HG02798 (cell line): Measurements from ENCODE around the gene DNHD1.

Source experiments
- ATAC-seq: cut with Tn5 transposase; IDR thresholded peaks from one replicate; pipeline ENCODE4 v1.9.1; 2021; ENCODE audit warnings: mild to moderate bottlenecking; ENCODE audit not compliant: unreplicated experiment, poor library complexity

The DNHD1 gene

DNA sequence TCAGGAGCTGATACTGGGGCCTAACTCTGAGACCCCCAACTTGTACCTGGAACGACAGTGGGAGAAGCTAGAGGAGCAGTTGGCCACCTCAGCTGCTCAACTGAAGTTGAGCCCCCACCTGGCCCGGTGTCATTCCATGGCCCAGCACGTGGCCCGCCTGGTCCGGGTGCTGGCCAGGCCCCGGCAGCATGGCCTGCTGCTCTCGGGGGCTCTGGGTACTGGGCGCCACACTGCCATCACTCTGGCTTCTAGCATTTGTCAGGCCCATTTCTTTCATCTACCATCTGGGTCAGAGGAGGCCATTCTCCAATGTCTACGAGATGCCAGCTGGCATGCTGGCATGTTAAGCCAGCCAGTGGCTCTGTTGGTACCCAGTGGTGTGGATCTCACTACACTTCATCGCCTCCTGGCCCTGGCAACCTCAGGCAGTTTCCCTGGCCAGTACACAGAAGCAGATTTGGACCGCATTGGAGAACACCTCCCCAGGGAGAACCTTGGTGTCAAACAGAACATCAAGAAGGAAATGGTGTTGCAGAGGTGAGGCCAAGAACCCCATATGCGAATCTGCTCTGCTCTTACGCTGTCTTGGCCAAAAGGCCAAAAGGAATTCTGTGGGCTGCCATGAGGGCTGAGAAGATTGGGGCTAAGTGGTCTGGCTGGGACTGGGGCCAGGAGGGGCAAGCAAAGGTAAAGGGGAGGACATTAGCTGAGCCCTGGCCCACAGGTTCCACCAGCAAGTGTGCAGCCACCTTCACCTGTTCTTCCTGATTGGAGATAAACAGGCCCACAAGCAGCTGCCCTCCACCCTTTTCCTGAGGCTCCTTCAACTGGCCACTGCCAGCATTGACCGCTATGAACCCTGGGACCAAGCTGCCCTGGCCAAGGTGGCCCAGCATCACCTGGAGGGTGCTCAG lies 60.9 kb downstream of the DNHD1 start:
- ATAC-seq: no peak

DNA sequence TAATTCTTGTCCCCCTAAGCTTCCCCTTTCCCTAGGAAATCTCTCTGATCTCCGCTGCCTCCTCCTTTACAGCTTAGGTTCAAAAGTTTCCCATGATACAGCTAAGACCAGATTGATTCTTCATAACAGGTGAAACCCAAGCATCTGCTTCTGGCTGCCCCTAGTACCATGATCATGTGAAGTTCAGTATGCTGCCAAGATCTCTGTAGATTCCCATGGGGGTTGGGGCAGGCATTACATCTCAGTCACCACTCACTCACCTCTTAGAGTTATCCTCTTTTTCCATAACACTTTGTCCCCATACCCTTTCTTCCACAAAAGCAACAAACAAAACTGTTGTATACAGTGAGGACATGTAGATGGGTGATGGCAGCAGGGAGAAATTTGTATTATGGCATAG lies 62.3 kb downstream of the DNHD1 start:
- ATAC-seq: no peak

DNA sequence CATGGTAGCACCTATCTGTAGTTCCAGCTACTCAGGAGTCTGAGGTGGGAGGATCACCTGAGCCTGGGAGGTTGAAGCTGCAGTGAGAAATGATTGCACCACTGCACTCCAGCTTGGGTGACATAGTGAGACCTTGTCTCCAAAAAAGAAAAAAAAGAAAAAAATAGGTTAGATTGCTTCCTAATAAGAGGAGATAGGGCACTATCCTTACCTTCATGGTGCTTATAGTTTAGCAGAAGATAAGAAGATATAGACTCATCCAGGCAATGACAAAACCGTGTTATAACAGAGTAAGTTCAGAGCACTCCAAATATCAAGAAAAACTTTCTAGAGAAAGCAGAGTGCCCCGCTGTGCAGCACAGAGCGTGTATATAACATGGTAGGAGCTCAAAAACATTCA lies 64.2 kb downstream of the DNHD1 start:
- no peak for ATAC-seq

DNA sequence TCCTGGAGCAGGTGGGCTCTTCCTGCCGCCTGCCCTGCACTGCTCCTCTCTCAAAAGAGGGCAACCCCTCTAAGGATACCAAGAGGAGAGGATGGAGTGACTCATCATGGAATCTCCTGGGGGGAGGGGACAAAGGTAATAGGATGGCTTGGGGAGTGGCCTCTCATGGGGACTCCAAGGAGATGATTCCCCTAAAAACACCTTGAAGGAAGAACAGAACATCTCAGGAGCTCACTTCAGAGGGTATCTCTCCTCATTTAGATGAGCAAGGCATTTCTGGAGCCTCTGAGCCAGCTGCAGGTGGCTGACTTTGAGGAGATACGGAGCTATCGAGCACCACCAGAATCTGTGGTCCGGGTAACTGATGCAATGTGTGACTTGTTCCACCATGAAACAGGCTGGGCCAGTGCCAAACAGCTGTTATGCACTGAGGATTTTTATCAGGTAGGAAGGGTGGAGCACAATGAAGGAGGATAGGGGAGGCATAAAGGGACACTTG lies 66.1 kb downstream of the DNHD1 start:
- no peak for ATAC-seq

DNA sequence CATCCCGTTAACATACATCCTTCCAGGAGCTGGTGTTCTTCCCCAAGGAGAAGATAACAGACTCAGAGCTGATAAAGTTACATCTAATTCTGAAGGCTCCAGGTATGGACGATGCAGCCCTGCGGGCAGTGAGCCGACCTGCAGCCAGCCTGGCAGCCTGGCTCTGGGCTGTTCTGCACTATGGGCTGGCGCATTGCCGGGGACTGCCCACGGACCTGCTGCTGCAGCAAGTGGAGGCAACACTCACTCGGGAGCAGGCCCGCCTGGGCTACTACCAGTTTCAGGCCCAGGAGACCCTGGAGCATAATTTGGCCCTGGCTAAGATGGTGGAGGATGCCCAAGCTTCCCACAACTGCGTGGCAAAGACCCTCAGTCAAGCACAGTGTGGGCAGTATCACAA lies 66.6 kb downstream of the DNHD1 start:
- no peak for ATAC-seq

DNA sequence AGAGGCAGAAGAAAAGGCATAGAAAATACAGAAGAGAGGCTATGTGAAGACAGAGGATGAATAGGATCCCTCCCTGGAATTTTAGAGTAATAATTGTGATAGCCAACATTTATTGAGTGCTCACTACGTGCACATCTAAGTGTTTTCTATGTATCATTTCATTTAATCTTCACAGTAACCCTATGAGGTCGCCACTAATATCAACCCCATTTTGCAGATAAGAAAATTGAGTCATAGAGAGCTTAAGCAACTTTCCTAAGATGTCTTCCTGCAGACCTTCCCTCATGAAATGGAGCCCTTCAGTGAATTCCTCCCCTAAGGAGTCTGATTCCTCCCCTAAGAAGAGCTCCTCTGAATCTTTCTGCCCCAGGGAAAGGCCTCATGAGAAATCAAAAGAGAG lies 68.2 kb downstream of the DNHD1 start:
- no peak for ATAC-seq

DNA sequence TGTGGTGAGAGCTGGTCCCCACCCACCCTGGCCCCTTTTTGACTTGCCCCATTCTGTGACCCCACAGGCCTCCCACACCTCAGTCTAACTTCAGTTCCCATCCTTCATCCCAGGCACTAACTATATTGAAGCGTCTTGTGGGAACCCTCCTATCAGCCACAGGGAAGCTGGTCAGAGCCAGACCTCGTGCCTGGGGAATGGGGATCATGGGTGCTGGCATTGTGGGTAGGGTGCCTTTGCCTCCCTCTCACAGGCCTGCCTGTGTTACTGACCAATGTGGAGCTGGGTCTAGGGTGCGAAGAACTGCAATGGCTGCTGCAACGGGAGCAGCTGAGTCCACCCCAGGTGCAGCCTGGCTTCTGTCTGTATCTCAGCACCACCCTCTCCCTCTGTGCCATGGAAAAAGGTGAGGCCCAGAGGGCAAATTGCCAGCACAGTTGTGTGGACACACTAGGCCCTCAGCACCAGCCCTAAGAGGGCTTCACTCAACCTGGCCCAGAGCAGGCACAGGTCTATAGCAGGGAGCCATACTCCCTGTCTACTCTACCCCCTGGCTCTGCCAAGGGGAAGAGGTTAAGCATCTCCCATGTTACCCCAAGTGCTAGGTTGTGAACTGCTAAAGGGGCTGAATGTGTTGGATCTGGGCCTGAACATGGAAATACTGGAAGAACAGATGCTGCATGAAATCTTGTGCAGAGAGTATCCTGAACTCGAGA lies 69.1 kb downstream of the DNHD1 start:
- no peak for ATAC-seq

DNA sequence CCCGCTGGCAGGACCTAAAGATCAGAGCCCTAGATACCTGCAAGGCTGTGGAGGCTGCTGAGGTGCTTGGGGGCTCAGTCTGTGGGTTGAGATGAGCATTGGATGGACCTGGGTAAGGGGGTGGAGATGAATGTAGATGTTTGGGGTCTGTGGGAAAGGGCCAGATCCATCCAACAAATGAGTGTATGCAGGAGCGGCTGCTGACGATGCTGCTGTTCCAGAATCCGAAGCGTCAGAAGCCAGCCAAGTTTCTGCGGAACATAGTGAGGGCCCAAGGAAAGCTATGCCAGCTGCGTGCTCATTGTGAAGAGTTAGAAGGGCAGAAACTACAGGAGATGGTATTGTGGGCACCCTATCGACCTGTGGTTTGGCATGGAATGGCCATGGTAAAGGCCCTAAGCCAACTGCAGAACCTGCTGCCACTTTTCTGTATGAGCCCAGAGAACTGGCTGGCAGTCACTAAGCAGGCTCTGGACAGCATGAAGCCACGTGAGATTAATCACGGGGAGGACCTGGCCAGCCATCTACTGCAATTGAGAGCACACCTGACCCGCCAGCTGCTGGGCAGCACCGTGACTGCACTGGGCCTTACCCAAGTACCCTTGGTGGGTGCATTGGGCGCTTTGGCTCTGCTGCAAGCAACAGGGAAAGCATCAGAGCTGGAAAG lies 69.8 kb downstream of the DNHD1 start:
- no peak for ATAC-seq

DNA sequence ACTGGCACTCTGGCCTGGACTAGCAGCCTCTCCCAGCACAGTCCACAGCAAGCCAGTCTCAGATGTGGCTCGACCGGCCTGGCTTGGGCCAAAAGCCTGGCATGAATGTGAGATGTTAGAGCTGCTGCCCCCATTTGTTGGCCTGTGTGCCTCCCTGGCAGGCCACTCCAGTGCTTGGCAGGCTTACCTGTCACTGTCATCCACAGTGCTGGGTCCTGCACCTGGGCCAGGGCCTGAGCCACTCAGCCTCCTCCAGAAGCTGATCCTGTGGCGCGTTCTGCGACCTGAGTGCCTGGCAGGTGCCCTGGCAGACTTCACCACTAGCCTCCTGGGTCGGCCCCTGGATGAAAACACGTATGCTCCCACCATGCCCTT lies 70.3 kb downstream of the DNHD1 start:
- no peak for ATAC-seq

DNA sequence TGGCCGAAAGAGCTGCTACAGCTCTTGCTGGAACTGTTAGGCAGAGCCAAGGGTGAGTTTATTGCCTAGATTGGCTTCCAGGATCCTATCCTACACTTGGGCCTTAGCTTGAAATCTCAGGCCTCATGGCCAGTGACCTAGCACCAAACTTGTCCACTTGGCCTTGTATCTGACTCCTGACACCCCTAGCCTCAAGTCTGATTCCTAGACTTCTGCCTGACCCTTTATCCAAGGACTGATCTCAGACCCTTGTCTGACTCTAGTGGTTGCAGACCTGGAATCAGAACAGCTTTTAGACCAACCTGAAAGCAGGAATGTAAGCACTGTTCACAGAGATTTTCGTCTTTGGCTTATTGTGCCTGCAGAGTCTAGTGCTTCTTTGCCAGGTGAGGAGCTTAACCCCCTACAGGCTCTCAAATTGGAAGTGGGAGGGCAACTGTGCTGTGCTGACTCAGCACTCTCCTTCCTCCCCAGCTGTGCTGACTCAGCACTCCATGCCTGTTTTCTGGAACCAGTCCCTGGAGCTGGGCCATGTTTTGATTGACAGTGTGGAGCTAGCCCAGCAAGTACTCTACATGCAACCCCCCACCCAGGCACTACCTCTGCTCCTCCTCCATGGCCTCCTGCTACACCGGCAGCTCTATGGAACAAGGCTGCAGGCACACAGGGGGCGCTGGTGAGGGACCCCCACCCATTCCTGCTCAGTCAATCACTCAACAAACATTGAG lies 71.3 kb downstream of the DNHD1 start:
- ATAC-seq: no peak

DNA sequence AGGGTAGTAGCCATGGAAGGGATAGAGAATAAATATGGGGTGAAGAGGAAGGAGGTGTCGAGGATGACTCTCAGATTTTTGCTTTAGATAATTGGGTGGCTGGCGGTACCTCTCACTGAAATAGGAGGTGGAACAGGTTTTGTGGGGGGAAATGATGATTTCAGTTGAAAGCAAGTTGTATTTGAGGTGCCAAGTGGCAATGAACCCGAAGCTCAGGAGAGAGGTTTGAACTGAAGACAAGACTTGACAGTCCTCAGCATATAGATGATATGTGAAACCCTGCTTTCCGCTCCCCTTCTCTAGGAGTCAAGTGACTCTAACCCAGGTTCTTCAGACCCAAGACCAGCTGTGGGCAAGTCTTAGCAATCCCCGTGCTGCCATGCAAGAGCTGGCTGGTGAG lies 72.6 kb downstream of the DNHD1 start:
- ATAC-seq: no peak

DNA sequence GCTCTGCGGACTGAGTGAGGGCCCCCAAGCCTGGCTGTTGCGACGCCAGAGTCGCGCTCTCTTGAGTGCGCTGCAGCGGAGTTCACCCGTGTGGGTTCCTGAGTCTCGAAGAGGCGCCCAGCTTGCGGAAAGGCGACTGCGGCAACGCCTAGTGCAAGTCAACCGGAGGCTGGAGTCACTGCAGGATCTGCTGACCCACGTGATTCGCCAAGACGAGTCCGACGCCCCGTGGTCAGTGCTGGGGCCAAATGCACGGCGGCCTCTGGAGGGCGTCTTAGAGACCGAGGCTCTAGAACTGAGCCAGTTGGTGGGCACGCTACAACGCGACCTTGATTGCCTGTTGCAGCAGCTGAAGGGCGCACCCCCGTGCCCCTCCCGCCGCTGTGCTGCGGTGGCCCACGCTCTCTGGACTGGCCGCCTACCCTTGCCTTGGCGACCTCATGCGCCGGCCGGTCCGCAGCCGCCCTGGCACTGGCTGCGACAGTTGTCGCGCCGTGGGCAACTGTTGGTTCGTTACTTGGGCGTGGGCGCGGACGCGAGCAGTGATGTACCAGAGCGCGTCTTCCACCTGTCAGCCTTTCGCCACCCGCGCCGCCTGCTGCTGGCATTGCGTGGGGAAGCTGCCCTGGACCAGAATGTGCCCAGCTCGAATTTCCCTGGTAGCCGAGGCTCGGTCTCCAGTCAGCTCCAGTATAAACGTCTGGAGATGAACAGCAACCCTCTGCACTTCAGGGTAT lies 73.8 kb downstream of the DNHD1 start:
- ATAC-seq: no peak

DNA sequence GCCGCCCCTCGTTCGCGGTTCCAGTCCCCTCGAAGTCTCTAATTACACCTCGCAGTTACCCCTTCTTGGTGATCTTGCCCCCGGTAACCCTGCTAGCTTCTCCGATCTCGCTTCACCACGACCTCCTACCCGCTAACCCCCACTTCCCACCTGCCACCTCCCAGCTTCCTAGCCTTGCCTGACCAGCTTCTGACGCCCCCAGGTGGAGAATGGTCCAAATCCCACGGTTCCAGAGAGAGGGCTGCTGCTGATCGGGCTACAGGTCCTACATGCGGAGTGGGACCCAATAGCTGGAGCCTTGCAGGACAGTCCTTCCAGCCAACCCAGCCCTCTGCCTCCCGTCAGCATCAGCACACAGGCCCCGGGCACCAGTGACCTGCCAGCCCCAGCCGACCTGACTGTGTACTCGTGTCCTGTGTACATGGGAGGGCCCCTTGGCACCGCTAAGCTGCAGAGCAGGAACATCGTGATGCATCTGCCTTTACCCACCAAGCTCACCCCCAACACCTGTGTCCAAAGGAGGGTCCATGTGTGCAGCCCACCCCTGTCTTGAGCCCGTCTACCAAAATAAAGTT lies 74.4 kb downstream of the DNHD1 start:
- ATAC-seq: no peak

DNA sequence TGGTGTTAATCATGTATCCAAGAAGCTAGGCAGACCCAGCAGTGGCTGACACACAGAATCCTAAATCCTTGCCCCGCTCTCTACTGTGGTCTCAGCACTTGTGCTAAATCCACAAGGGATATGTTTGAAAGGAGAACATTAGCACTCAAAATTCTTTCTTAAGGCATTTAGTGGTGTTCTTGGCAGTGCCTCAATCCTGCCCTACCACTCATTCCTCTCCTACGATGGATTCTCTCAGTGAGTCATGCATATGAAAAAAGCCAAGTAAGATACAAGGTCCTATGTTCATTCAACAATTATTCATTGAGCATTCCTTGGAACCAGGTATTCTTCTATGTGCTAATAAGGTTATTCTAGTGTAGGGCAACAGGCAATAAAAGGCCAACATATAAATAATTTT lies 75.1 kb downstream of the DNHD1 start:
- no peak for ATAC-seq

DNA sequence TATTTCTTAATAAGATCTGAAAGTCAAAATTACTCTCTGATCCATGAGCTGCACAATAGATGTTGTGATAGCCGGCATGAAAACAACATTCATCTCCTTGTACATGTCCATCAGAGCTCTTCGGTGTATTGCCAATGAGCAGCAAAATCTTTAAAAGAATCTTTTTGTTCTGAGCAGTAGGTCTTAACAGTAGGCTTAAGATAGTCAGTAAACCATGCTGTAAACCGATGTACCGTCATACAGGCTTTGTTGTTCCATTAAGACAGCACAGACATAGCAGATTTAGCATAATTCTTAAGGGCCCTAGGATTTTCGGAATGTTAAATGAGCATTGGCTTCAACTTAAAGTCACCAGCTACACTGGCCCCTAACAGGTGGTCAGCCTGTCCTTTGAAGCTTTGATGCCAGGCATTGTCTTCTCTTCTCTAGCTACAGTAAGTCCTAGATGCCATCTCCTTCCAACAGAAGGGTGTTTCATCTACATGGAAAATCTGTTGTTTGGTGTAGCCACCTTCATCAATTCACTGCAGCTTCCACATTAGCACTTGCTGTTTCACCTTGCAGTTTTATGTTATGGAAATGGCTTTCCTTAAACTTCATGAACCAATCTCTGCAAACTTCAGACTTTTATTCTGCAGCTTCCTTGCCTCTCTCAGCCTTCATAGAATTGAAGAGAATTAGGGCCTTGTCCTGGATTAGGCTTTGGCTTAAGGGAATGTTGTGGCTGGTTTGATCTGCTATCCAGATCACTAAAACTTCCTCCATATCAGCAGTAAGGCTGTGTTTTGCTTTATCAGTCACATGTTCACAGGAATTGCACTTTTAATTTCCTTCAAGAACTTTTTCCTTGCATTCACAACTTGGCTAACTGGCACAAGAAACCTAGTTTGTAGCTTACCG lies 78.0 kb downstream of the DNHD1 start:
- no peak for ATAC-seq

DNA sequence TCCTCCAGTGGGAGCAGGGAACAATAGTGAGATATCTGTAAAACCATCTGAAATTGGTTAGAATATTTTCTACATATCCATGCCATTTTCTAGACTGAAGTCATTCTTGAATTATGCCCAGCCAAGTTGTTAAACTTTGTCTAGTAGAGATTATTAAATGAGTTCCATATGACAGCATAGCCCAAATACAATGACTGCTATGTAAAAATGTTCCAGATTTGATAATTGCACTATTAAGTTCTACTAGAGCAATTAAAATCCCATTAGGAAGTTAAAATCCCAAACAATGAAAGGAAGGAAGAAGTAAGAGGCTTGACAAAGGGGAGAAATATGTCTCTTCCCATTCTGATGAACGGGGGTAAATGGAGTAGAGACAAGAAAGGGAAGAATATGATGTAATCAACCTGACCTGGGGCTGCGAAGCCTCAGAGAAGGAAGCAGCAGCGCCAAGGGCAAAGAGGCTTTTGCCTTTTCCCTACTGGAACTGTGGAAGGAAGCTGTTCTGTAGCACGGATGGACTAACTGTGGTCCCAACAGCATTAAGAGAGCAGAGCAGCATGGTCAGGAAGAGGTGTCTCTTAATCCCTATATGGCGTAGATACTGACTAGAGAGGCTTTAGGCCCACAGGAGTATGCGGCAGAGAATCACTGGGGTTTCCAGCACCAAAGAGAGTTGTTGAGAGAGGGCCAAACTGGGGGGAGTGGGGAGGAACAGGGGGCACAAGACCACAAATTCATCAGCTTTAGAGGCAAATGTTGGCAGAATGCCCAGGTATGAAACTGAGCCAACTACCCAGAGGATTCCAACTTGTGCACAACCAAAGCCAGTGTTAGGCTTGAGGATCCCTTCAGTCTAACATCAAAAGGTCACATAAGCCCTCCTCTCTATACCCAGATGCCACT lies 79.6 kb downstream of the DNHD1 start:
- no peak for ATAC-seq

DNA sequence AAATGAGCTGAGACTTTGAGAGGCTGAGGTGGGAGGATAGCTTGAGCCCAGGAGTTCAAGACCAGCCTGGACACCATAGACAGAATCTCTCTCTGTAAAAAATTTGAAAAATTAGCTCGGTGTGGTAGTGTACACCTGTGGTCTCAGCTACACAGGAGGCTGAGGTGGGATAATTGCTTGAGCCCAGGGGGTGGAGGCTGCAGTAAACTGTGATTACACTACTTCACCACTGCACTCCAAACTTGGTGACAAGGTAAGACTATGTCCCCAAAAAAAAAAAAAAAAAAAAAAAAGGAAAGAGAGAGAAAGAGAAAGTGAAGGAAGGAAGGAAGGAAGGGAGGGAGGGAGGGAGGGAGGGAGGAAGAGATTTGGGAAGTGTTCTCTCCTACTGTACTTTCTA lies 81.1 kb downstream of the DNHD1 start:
- ATAC-seq: no peak
